ENCODE data around the gene PLPP1. TPM values are rescaled to one million over a fixed set of nuclear protein-coding genes. Genes with fewer than 3 reads are reported as not detected.

PLPP1 gene
- total RNA-seq, 2 donors from 2014 or later, result 29.0 to 100 TPM

DNA sequence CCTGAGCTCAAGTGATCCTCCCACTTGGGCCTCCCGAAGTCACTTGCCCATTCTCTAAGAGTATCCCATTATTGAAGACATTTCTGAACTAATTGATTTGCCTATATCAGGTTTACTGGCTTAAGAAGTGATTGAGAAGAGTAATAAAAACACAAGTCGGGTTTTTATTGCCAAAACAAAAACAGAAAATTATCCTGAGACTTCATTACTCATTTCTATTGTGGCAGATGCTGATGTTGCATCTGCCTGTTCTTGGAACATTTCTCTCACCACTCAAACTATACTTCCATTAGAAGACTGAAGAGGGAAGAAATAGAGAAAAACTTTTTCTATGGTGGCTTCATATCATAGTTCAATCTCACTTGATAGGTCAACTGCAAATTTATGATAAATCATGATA, 41.9 kb upstream of the PLPP1 start:
- no peaks in the 10 kb centered on the region for H3K36me3 Mint-ChIP-seq (ENCODE audit: low read depth)
- H3K4me3 ChIP-seq (ENCODE audit: low read length), result no peak overlapping the region
- H3K9ac ChIP-seq (ENCODE audit: extremely low read depth, low read length, poor library complexity, severe bottlenecking), result no peak overlapping the region
- H3K27ac ChIP-seq (ENCODE audit: low read depth, low read length), result no peak overlapping the region
- H3K36me3 ChIP-seq (ENCODE audit: control insufficient read depth, insufficient read depth, low read length), result no peaks in the 10 kb centered on the region
- peaks cover 10% of the 10 kb centered on the region for H3K4me1 Mint-ChIP-seq
- 87 to 100% methylated on average over 1 to 2 of the region's 2 CpGs for WGBS, 2 experiments (ENCODE audit: insufficient coverage in 1 of 2, insufficient read length in 1 of 2)
- H3K9me3 ChIP-seq (ENCODE audit: control insufficient read depth, low read length), result no peaks in the 10 kb centered on the region
- no peak overlapping the region for H3K27ac Mint-ChIP-seq
- no peak overlapping the region for H3K4me3 Mint-ChIP-seq
- no peaks in the 10 kb centered on the region for H3K4me1 ChIP-seq (ENCODE audit: control insufficient read depth, insufficient read depth, low read length)
- DNase-seq, result no peak
- TF ChIP-seq, protein P1, sequence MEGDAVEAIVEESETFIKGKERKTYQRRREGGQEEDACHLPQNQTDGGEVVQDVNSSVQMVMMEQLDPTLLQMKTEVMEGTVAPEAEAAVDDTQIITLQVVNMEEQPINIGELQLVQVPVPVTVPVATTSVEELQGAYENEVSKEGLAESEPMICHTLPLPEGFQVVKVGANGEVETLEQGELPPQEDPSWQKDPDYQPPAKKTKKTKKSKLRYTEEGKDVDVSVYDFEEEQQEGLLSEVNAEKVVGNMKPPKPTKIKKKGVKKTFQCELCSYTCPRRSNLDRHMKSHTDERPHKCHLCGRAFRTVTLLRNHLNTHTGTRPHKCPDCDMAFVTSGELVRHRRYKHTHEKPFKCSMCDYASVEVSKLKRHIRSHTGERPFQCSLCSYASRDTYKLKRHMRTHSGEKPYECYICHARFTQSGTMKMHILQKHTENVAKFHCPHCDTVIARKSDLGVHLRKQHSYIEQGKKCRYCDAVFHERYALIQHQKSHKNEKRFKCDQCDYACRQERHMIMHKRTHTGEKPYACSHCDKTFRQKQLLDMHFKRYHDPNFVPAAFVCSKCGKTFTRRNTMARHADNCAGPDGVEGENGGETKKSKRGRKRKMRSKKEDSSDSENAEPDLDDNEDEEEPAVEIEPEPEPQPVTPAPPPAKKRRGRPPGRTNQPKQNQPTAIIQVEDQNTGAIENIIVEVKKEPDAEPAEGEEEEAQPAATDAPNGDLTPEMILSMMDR (conservative IDR thresholded peaks at IDR 0.05), result no peak
- H3K27me3 Mint-ChIP-seq (ENCODE audit: insufficient read depth), result no peaks in the 10 kb centered on the region
- H3K9me3 Mint-ChIP-seq, result no peaks in the 10 kb centered on the region
- H3K27me3 ChIP-seq (ENCODE audit: control insufficient read depth, insufficient read depth, low read length, poor library complexity, severe bottlenecking), result no peaks in the 10 kb centered on the region

DNA sequence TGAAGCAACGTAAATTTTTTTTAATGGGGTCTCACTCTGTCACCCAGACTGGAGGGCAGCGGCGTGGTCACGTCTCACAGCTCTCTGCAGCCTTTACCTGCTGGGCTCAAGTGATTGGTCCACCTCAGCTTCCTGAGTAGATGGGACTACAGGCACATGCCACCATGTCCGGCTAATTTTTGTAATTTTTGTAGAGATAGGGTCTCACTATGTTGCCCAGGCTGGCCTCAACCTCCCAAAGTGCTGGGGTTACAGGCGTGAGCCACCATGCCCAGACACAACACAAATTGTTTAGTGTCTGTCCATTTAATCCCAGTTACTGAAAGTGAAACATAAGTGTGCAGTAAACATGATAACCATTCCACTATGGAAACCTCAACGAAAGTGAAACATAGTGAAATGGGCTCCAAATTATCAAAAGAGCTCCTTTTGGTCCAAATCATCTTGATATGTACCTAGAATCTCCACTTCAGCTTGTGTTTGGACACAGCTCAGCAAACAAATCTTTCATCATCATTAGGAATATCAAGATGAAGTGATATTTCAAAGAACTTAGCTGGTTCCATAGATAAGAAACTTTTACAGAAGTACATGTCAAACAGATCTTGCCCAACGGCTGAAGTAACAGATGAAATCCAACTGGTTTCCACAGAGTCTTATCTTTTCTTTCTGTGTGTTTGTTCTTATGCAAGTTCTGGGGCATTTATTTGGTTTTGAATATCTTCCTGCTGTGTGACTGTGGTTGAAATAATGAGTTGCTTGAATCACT, 41.2 kb upstream of the PLPP1 start:
- Mint-ChIP-seq H3K4me1 (peaks cover 10% of the 10 kb centered on the region), H3K36me3 (ENCODE audit: low read depth) (no peaks in the 10 kb centered on the region), H3K27me3 (ENCODE audit: insufficient read depth) (no peaks in the 10 kb centered on the region), H3K4me3 (no peak overlapping the region), H3K9me3 (no peaks in the 10 kb centered on the region), H3K27ac (no peak overlapping the region)
- Histone ChIP-seq H3K36me3 (ENCODE audit: control insufficient read depth, insufficient read depth, low read length) (no peaks in the 10 kb centered on the region), H3K9me3 (ENCODE audit: control insufficient read depth, low read length) (no peaks in the 10 kb centered on the region), H3K4me3 (ENCODE audit: low read length) (no peak overlapping the region), H3K27ac (ENCODE audit: low read depth, low read length) (no peak overlapping the region), H3K27me3 (ENCODE audit: control insufficient read depth, insufficient read depth, low read length, poor library complexity, severe bottlenecking) (no peaks in the 10 kb centered on the region), H3K9ac (ENCODE audit: extremely low read depth, low read length, poor library complexity, severe bottlenecking) (no peak overlapping the region), H3K4me1 (ENCODE audit: control insufficient read depth, insufficient read depth, low read length) (no peaks in the 10 kb centered on the region)
- TF ChIP-seq, protein P1 (conservative IDR thresholded peaks at IDR 0.05), result no peak
- DNase-seq, result no peak
- 88 to 93% methylated on average over 8 of the region's 8 CpGs for WGBS, 2 experiments (ENCODE audit: insufficient coverage in 1 of 2, insufficient read length in 1 of 2)

DNA sequence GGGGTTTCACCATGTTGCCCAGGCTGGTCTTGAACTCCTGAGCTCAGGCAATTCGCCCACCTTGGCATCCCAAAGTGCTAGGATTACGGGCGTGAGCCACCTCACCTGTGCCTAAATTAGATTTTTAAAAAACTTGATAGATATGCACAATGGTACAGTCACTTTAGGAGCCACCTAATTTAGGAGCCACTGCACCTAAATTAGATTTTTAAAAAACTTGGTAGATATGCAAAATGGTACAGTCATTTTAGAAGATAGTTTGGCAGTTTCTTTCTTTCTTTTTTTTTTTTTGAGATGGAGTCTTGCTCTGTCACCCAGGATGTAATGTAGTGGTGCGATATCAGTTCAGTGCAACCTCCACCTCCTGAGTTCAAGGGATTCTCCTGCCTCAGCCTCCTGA, 37.8 kb upstream of the PLPP1 start:
- no peak for DNase-seq
- H3K4me1 ChIP-seq (ENCODE audit: control insufficient read depth, insufficient read depth, low read length), result peaks cover 7% of the 10 kb centered on the region
- H3K9ac ChIP-seq (ENCODE audit: extremely low read depth, low read length, poor library complexity, severe bottlenecking), result no peak overlapping the region
- Mint-ChIP-seq H3K27me3 (ENCODE audit: insufficient read depth) (no peaks in the 10 kb centered on the region), H3K4me3 (no peak overlapping the region), H3K9me3 (no peaks in the 10 kb centered on the region), H3K27ac (no peak overlapping the region), H3K4me1 (peaks cover 32% of the 10 kb centered on the region), H3K36me3 (ENCODE audit: low read depth) (no peaks in the 10 kb centered on the region)
- H3K4me3 ChIP-seq (ENCODE audit: low read length), result no peak overlapping the region
- H3K27me3 ChIP-seq (ENCODE audit: control insufficient read depth, insufficient read depth, low read length, poor library complexity, severe bottlenecking), result no peaks in the 10 kb centered on the region
- no peak overlapping the region for H3K27ac ChIP-seq (ENCODE audit: low read depth, low read length)
- WGBS, 2 experiments (ENCODE audit: insufficient coverage in 1 of 2, insufficient read length in 1 of 2), result 96 to 100% methylated on average over 4 of the region's 4 CpGs
- H3K9me3 ChIP-seq (ENCODE audit: control insufficient read depth, low read length), result no peaks in the 10 kb centered on the region
- no peaks in the 10 kb centered on the region for H3K36me3 ChIP-seq (ENCODE audit: control insufficient read depth, insufficient read depth, low read length)
- TF ChIP-seq, protein P1 (conservative IDR thresholded peaks at IDR 0.05), result no peak
